Vagina (tissue), 2 donors: ENCODE results near the gene GID8.

Experiments
- CTCF ChIP-seq, 3 experiments: fragments of 450-650 bp in 2 of 3; fragments of 200-600 bp in 1 of 3; sonication (generic) in 1 of 3; IDR thresholded peaks; one replicate each; pipeline ENCODE4 v1.5.1; 2017 to 2019; ENCODE audit warnings: antibody characterized with exemption in 3 of 3, mild to moderate bottlenecking in 2 of 3, moderate library complexity in 2 of 3
- POLR2A ChIP-seq, 2 donors: fragments of 450-650 bp; IDR thresholded peaks; one replicate each; pipeline ENCODE4 v1.6.1; 2017; ENCODE audit warnings: antibody characterized with exemption in 2 of 2, mild to moderate bottlenecking in 2 of 2, moderate library complexity in 2 of 2
- POLR2AphosphoS5 ChIP-seq, 2 donors: sonication (generic); formaldehyde crosslinking; IDR thresholded peaks; one replicate each; pipeline ENCODE4 v1.9.0; 2017; ENCODE audit warnings: antibody characterized with exemption in 2 of 2, mild to moderate bottlenecking in 2 of 2, low read depth in 1 of 2; ENCODE audit not compliant: insufficient read depth in 1 of 2

- no peak for TF ChIP-seq POLR2A (IDR thresholded peaks at IDR 0.05)
- no peak for TF ChIP-seq CTCF (IDR thresholded peaks at IDR 0.05)
- TF ChIP-seq POLR2AphosphoS5 (IDR thresholded peaks at IDR 0.05; ENCODE audit: insufficient read depth in 1 of 2, low read depth in 1 of 2), result no peak
These were observed 11.3 kb downstream of the GID8 start for GRCh38 chr20:62949153-62949821.
